IPS-11a (cell line): ENCODE measurements around the gene STRN.
"Not testable (repeated sequence)": the region's sequence is repeated elsewhere in the genome, so short reads cannot be mapped to it uniquely, and the experiment has no call there.

Experiments
- H3K4me3 ChIP-seq: one replicate; pipeline ENCODE4 v1.5.1; 2013; ENCODE audit warnings: low read depth, low read length, control low read depth

STRN gene

GRCh38 chr2:36915627-36916026 is 50.7 kb downstream of the STRN start:
- no peak overlapping the region for H3K4me3 ChIP-seq

DNA sequence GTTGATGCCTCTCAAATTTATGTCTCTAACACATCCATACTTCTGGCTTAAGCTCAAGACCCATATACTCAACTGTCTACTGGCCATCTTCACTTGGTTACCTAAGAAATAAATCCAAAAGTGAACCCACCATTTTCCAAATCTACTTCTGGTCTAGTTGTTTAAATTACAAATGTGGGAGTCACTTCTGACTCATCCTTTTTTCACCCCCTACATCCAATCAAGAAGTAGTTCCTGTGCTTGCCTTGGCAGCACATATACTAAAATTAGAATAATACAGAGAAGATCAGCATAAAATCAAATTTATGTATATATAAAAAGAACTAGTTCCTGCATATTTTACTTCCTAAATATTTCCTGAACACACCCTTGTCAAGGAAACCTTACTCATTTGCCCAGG is 53.6 kb downstream of the STRN start:
- H3K4me3 ChIP-seq = no peak overlapping the region

DNA sequence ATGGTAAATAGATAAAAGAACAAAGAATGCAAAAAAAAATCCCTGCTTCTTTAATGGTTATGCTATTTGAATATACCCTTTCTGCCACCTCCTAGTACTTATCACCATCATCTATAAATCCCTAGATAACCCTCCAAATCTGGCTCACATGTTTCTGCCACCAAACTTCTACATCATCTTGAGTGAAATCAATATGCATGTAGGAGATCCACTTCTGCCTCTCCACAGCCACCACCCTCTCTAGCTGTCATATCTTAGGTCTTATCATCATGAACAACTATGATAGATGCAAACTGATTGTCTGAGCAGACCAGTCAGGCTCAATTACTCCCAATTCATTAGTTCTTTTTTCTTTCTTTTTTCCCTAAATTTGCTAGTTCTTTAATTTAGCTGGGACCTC is 55.3 kb downstream of the STRN start:
- no peak overlapping the region for H3K4me3 ChIP-seq

DNA sequence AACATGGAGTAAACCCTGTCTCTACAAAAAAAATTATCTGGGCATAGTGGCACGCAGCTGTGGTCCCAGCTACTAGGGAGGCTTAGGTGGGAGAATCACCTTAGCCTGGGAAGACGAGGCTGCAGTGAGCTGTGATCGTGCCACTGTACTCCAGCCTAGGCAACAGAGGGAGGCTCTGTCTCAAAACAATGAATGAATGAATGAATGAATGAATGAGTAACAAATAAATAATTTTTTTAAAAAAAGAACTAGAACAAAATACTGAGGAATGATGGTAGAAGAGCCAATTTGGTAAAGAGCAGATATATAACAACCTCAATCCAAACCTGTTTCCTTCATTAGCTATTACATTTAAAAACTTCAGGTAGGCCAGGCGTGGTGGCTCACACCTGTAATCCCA is 60.1 kb downstream of the STRN start:
- no peak overlapping the region for H3K4me3 ChIP-seq

DNA sequence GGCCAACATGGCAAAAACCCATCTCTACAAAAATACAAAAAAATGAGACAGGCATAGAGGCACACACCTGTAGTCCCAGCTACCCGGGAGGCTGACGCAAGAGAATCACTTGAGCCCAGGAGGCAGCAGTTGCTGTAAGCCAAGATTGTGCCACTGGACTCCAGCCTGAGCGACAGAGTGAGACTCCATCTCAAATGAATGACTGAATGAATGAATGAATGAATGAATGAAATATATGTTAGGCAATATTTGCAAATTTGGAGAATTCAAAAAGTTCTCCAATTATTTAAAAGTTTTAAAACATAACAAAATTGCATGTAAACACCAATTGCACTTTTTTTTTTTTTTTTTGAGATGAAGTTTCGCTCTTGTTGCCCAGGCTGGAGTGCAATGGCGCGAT is 61.7 kb downstream of the STRN start:
- no peak overlapping the region for H3K4me3 ChIP-seq

- H3K4me3 ChIP-seq = no peak overlapping the region
Measured at GRCh38 chr2:36902385-36903120, 63.8 kb downstream of the STRN start.

DNA sequence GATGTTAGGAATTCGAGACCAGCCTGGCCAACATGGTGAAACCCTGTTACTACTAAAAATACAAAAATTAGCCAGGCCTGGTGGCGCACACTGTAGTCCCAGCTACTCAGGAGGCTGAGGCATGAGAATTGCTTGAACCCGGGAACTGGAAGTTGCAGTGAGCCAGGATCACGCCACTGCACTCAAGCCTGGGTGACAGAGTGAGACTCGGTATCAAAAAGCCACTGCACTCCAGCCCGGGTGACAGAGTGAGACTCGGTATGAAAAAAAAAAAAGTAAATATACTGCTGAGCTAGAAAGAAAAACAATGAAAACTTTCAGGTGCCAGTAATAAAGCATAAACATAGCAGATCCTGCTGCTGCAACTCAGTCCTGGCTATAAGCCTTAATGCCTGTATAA is 73.5 kb downstream of the STRN start:
- no peak overlapping the region for H3K4me3 ChIP-seq

- H3K4me3 ChIP-seq = no peak overlapping the region
Measured at GRCh38 chr2:36889795-36890194, 76.5 kb downstream of the STRN start.

DNA sequence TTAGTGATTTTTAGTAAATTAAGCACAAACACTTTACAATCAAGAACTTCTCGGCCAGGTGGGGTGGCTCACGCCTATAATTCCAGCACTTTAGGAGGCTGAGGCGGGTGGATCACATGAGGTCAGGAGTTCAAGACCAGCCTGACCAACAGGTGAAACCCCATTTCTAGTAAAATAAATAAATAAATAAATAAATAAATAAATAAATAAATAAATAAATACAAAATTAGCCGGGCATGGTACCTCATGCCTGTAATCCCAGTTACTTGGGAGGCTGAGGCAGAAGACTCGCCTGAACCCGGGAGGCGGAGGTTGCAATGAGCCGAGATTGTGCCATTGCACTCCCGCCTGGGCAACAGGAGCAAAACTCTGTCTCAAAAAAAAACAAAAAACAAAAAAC is 79.2 kb downstream of the STRN start:
- H3K4me3 ChIP-seq = not testable (repeated sequence)

DNA sequence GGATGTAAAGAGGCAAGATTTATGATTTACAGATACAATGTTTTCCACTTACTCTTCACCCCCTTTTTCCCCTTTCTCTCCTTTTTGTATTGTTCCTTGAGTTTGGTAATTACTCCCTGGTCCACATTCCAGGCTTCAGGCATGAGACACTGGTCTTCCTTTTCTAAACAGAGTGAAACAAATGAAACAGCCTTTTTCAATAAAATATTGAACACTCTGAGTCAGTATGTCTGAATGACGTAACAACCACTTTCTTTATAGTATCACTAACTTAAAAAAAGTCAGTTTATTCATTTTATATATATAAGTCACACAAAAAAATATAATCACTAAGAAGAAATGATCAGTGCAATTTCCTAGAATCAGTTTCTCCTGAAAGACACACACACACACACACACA is 79.7 kb downstream of the STRN start:
- H3K4me3 ChIP-seq = no peak overlapping the region

DNA sequence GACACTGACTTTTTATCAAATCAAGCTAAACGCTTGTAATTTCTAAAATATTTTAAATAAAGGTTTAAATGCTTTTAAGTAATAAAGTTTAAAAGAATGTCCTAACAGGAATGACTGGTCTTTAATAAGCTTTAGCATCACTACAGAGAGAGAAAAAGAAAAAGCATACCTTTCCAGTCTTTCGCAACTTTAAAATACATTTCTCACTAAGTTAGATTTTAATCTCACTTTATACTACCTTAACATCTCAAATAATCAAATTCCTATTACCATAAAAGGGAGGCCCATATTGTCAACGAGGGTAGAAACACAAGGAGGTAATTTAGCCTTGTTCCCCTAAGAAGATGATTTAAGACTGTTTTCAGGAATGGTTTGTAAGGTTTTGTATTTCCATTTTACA is 80.7 kb downstream of the STRN start:
- no peak overlapping the region for H3K4me3 ChIP-seq

DNA sequence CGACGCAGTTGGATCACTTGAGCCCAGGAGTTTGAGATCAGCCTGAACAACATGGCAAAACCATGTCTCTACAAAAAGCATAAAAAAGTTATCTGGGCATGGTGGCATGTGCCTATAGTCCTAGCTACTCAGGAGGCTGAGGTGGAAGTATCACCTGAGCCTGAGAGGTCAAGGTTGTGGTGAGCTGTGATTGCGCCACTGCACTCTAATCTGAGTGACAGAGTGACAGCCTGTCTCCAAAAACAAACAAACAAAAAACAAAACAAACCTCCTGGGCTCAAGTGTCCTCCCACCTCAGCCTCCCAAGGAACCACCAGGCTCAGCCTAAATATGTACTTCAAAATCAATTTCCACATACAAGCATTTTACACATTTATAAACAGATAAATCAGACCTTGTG is 83.8 kb downstream of the STRN start:
- no peak overlapping the region for H3K4me3 ChIP-seq

DNA sequence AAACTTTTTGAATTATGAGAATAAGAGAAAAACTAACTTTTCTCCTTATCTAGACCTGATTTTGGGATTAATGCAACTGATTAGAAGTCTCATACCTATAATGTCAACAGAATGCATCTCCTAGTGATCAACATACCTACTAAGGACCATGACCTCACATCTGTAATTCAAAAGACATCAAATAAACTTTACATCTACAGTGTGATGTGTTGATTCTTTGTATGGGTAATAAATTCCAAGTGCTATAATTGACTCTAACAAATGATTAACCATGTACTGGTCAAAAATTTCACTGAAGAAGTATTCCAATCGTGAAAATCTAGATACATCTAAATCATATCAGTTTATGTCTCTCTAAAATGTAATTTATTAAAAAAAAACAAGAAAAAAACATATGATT is 84.5 kb downstream of the STRN start:
- no peak overlapping the region for H3K4me3 ChIP-seq

GRCh38 chr2:36878429-36878828 is 87.9 kb downstream of the STRN start:
- H3K4me3 ChIP-seq = no peak overlapping the region

GRCh38 chr2:36871068-36871707 is 95.1 kb downstream of the STRN start:
- H3K4me3 ChIP-seq = no peak overlapping the region

GRCh38 chr2:36869606-36870005 is 96.7 kb downstream of the STRN start:
- no peak overlapping the region for H3K4me3 ChIP-seq

GRCh38 chr2:36861896-36862295 is 104.4 kb downstream of the STRN start:
- H3K4me3 ChIP-seq = no peak overlapping the region

- no peak overlapping the region for H3K4me3 ChIP-seq
Measured at GRCh38 chr2:36859366-36859792, 107.0 kb downstream of the STRN start.

GRCh38 chr2:36858551-36859365 is 107.6 kb downstream of the STRN start:
- no peak overlapping the region for H3K4me3 ChIP-seq

DNA sequence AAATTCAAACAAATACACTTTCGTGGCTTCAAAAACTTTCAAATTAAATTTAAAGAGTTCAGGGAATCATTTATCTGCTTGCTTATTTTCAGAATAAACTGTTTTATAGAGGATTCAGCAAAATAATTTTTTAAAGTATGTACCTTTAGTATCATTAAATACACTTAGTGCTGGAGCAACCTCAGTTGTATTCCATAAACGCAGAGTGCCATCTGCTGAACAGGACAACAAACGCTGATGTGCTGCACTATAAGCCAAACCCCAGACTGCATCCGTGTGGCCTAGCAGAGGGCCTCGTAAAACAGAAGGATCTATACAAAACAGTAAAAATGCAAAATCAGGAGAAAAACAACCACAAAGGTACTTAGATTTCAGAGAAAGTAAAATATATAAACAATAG is 108.6 kb downstream of the STRN start:
- no peak overlapping the region for H3K4me3 ChIP-seq

DNA sequence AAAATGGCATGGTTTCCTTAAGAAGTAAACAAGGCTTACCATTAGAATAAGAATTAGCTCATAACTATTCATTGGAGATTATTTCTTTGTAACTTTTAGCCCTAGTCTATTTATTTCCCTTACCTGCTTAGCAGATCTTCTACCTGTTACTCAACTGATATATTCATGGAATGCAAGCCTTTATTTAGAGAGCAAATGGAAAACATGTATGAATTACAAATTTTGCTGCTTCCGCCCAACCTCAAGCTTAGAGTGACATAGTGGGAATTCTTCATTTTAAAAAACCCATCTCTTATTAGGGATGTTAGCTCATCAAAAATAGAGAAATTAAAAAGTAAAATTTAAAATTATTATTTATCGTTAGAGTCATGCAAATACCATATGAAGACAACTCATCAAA is 110.9 kb downstream of the STRN start:
- no peak overlapping the region for H3K4me3 ChIP-seq

GRCh38 chr2:36854241-36854640 is 112.1 kb downstream of the STRN start:
- no peak overlapping the region for H3K4me3 ChIP-seq
